Colonic mucosa (tissue), 4 donors: ENCODE measurements around the gene DUS1L. TPM values are rescaled to one million over a fixed set of nuclear protein-coding genes. Genes with fewer than 3 reads are reported as not detected.
"Not testable (repeated sequence)": the region's sequence is repeated elsewhere in the genome, so short reads cannot be mapped to it uniquely, and the experiment has no call there.

Source experiments
- DNase-seq: peaks from one replicate; pipeline ENCODE4 v3.0.0-alpha.2; 2020
- H3K27ac ChIP-seq: fragments of 200-600 bp; one replicate; pipeline ENCODE4 v1.8.0; 2021
- H3K27me3 ChIP-seq: fragments of 200-600 bp; one replicate; pipeline ENCODE4 v1.8.0; 2021
- H3K36me3 ChIP-seq: fragments of 200-600 bp; one replicate; pipeline ENCODE4 v1.8.0; 2021
- H3K4me1 ChIP-seq: fragments of 200-600 bp; one replicate; pipeline ENCODE4 v1.8.0; 2021; ENCODE audit warnings: mild to moderate bottlenecking
- H3K4me3 ChIP-seq: fragments of 200-600 bp; one replicate; pipeline ENCODE4 v1.8.0; 2021
- H3K9ac ChIP-seq, 2 donors: one replicate each; pipeline ENCODE4 v1.7.0; 2013; ENCODE audit warnings: control low read depth in 2 of 2, low read depth in 2 of 2, low read length in 2 of 2
- H3K9me3 ChIP-seq: fragments of 200-600 bp; one replicate; pipeline ENCODE4 v1.8.0; 2021
- CTCF ChIP-seq: fragments of 200-600 bp; IDR thresholded peaks from one replicate; pipeline ENCODE4 v1.8.0; 2022; ENCODE audit warnings: antibody characterized with exemption, mild to moderate bottlenecking
- intact Hi-C: fragments of 100-400 bp; cut with DNase I; formaldehyde crosslinking; loops from one replicate; pipeline ENCODE4 v1.14.1; 2022
- total RNA-seq, 2 donors: library from RNA; stranded (reverse); fragmentation: NEBNext Ultra II Directional in 1 of 2; extraction: Animal tissue kit (Norgen Biotek cat#: 25700) in 1 of 2; gene quantifications; one replicate each; pipeline ENCODE4 v1.2.1, GENCODE V29; 2021
- donor health status: healthy.
- donor health status: DM: no; HTN: no; CAD: no.
- donor health status: DM: no; HTN: no; CAD: no.

DUS1L gene
- total RNA-seq, 2 donors from 2014 or later: 113 to 253 TPM

DNA sequence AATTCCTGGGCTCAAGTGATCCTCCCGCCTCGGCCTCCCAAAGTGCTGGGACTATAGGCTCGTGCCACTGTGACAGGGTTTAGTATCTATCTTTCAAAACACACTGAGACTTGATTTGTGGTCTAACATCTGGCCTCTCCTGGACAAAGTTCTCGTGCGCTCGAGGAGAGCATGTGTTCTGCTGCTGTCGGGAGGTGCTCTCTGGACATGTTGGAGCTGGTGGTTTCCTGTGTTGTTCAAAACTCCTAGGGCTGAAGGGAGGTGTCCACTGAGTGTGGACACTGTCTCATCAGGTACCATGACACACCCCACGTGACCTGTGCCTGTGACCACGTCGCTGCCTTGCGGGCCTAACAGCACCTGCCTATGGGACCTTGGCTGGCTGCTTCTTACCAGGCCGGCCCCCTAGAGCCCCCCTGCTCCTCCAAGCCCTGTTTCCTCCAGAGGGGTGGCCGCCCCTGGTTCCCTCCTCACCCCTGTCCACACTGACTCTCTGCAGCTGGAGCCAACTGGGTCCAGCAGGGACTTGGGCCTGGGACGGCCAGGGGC lies 19.6 kb downstream of the DUS1L start:
- Histone ChIP-seq H3K9me3 (no peaks in the 10 kb centered on the region), H3K36me3 (no peaks in the 10 kb centered on the region), H3K4me1 (peaks cover 6% of the 10 kb centered on the region), H3K27ac (no peak overlapping the region), H3K27me3 (no peaks in the 10 kb centered on the region), H3K9ac (no peak overlapping the region), H3K4me3 (no peak overlapping the region)
- no peak for TF ChIP-seq CTCF
- DNase-seq: no peak
- intact Hi-C loops: no loop called here

- Histone ChIP-seq H3K4me1 (no peaks in the 10 kb centered on the region), H3K27me3 (no peaks in the 10 kb centered on the region), H3K36me3 (no peaks in the 10 kb centered on the region), H3K4me3 (no peak overlapping the region), H3K27ac (no peak overlapping the region), H3K9me3 (no peaks in the 10 kb centered on the region), H3K9ac (no peak overlapping the region)
- DNase-seq: no peak
- TF ChIP-seq CTCF: no peak
- intact Hi-C loops: no loop called here
Measured at GRCh38 chr17:82043507-82043906, 22.1 kb downstream of the DUS1L start.

GRCh38 chr17:82042649-82043048 lies 23.0 kb downstream of the DUS1L start:
- no peaks in the 10 kb centered on the region for H3K36me3 ChIP-seq
- no peak overlapping the region for H3K4me3 ChIP-seq
- H3K9ac ChIP-seq: no peak overlapping the region
- no peaks in the 10 kb centered on the region for H3K27me3 ChIP-seq
- no peak for DNase-seq
- H3K9me3 ChIP-seq: no peaks in the 10 kb centered on the region
- no peak for TF ChIP-seq CTCF
- peaks cover 4% of the 10 kb centered on the region for H3K4me1 ChIP-seq
- intact Hi-C loops: no loop called here
- H3K27ac ChIP-seq: no peak overlapping the region

DNA sequence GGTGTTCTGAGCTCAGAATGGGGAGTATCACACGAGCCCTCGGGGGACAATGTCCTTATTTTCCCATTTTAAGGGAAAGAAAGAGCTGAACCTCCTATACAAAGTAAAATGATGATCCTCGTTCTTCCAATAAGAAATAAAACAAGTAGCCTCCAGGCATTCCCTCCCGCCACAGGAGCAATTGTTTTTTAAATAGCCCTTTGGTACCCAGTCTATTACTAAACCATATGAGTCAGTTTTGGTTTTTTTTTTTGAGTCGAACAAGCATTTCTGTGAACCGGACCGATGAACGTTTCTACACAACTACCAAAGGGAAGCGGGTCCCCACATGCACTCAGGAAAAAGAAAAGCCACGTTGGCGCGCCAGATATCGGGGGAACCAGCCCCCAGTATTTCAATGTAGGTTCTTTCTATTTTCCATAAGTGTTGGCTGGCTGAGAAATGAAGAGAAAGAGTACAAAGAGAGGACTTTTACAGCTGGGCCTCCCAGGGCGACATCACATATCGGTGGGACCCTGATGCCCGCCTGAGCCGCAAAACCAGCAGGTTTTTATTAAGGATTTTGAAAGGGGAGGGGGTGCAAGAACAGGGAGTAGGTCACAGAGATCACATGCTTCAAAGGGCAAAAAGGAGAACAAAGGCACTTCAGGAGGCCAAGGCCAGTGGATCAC lies 24.3 kb downstream of the DUS1L start:
- intact Hi-C loops: no loop called here
- no peak overlapping the region for H3K27ac ChIP-seq
- TF ChIP-seq CTCF: no peak
- no peak overlapping the region for H3K9ac ChIP-seq
- H3K4me3 ChIP-seq: no peak overlapping the region
- H3K27me3 ChIP-seq: no peaks in the 10 kb centered on the region
- H3K4me1 ChIP-seq: peaks cover 9% of the 10 kb centered on the region
- DNase-seq: no peak
- no peaks in the 10 kb centered on the region for H3K9me3 ChIP-seq
- H3K36me3 ChIP-seq: no peaks in the 10 kb centered on the region

DNA sequence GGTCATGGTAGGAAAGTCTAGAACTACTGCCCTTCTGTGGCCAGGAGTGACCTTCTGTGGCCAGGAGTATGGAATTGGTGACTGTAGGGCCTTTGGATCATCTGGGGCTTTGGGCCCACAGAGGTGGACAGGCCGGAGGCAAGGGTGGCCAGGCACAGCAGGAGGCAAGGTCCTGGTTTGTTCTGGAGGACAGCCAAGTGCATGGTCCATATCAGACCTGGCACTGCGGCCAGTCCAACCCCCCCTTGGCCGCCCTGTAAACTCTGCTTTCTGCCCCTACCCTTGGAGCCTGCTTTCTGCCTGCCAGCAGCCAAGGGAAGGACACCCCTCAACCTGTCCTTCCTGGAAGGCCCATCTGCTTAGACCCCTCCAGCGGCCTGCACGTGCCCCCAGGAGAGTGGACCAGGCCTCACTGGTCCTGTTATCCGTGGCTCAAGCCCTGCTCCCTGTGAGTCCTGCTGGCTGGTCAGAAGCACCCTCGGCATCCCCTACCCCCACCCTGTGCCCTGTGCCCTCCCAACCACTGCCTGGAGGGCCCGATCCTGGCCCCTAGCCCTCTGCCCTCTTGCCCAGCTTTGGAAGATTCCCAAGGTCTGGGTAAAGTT lies 25.8 kb downstream of the DUS1L start:
- Histone ChIP-seq H3K27me3 (no peaks in the 10 kb centered on the region), H3K27ac (no peak overlapping the region), H3K36me3 (no peaks in the 10 kb centered on the region), H3K9ac (no peak overlapping the region), H3K4me1 (peaks cover 10% of the 10 kb centered on the region), H3K4me3 (no peak overlapping the region), H3K9me3 (no peaks in the 10 kb centered on the region)
- no peak for TF ChIP-seq CTCF
- intact Hi-C loops: loop anchor here (10.0 kb wide), 1 partner anchor 285 kb away; no protein-coding TSS in a partner anchor
- no peak for DNase-seq

GRCh38 chr17:82038796-82039409 lies 26.7 kb downstream of the DUS1L start:
- not testable (repeated sequence) for H3K9me3 ChIP-seq, H3K9ac ChIP-seq, H3K4me1 ChIP-seq, H3K4me3 ChIP-seq, DNase-seq, H3K27me3 ChIP-seq, H3K36me3 ChIP-seq, H3K27ac ChIP-seq
- intact Hi-C loops: loop anchor here (10.0 kb wide), 1 partner anchor 286 kb away; no protein-coding TSS in a partner anchor
